Heart left ventricle (tissue), 13 donors: ENCODE results near the gene FKBP5.

Experiments
- POLR2A ChIP-seq, 2 donors: fragments of 450-650 bp; IDR thresholded peaks; one replicate each; pipeline ENCODE4 v1.6.1; 2017; ENCODE audit warnings: antibody characterized with exemption in 2 of 2, mild to moderate bottlenecking in 2 of 2, moderate library complexity in 2 of 2
- TF ChIP-seq, protein P1 (sequence below), 12 donors: fragments of 200-600 bp; sonication (generic) in 4 of 12; IDR thresholded peaks; one replicate each; pipeline versions ENCODE4 v1.5.0 to v1.8.0; 2018 to 2022; ENCODE audit warnings: antibody characterized with exemption in 12 of 12, mild to moderate bottlenecking in 5 of 12
- donor health status: ischemic (EF 13 %, LVEDD 7.1; RV severe dilation, severe dysfunction).
- donor health status: DM: no; HTN: yes; CAD: no.
- donor health status: DM: no; HTN: no; CAD: no.
- donor health status: ischemic (EF 25% LVEDD 6.9; RV normal size, moderate dysfunction).
- donor health status: ischemic (EF 25% LVEDD 5.7; RV mildly dilated, moderate dysfunction).
- donor health status: ischemic (EF 35%, LVEDD 5.7; RV mildly dilated, moderate dysfunction).
- donor health status: nonischemic (EF 11% LVEDD 7.7; RV severe dilation, severe dysfunction).
- donor health status: DM: yes; HTN: yes; CAD: no.
- donor health status: PGD.
- donor health status: ischemic (EF 29% LVEDD 5.4; RV normal size, mild dysfunction).
- donor health status: nonischemic (EF 23%, LVEDD 6.1; RV moderate dilation, normal function).

DNA sequence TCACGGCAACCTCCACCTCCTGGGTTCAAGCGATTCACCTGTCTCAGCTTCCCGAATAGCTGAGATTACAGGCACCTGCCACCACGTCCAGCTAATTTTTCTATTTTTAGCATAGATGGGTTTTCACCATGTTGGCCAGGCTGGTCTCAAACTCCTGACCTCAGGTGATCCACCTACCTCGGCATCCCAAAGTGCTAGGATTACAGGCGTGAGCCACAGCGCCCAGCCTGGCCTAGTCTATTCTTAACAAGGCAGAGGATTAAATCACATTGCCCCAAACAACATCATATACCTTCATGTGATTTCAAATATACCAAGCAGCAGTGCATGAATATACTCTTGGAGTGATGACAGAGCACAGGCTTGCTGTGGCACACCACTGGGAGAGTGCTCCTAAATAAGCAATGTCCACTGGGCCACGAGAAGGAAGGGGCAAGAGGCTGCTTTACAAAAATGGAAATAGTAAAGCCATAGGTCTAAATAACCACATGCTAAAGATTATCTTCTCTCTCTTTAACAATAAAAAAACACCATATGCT, 99.4 kb downstream of the FKBP5 start:
- no peak for TF ChIP-seq POLR2A (IDR thresholded peaks at IDR 0.05)
- TF ChIP-seq, protein P1, sequence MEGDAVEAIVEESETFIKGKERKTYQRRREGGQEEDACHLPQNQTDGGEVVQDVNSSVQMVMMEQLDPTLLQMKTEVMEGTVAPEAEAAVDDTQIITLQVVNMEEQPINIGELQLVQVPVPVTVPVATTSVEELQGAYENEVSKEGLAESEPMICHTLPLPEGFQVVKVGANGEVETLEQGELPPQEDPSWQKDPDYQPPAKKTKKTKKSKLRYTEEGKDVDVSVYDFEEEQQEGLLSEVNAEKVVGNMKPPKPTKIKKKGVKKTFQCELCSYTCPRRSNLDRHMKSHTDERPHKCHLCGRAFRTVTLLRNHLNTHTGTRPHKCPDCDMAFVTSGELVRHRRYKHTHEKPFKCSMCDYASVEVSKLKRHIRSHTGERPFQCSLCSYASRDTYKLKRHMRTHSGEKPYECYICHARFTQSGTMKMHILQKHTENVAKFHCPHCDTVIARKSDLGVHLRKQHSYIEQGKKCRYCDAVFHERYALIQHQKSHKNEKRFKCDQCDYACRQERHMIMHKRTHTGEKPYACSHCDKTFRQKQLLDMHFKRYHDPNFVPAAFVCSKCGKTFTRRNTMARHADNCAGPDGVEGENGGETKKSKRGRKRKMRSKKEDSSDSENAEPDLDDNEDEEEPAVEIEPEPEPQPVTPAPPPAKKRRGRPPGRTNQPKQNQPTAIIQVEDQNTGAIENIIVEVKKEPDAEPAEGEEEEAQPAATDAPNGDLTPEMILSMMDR (IDR thresholded peaks at IDR 0.05): no peak
